HG02885 (cell line): ENCODE data around the gene DGKI.

ENCODE experiments used
- ATAC-seq: cut with Tn5 transposase; IDR thresholded peaks from one replicate; pipeline ENCODE4 v1.9.1; 2021; ENCODE audit warnings: mild to moderate bottlenecking; ENCODE audit not compliant: unreplicated experiment, poor library complexity

DGKI gene

GRCh38 chr7:137399827-137400823, 446.6 kb downstream of the DGKI start:
- no peak for ATAC-seq

GRCh38 chr7:137396051-137396450, 450.7 kb downstream of the DGKI start:
- no peak for ATAC-seq

GRCh38 chr7:137395420-137395819, 451.4 kb downstream of the DGKI start:
- ATAC-seq = no peak

- ATAC-seq = no peak
Measured at GRCh38 chr7:137393570-137393969, 453.2 kb downstream of the DGKI start.

- no peak for ATAC-seq
Measured at GRCh38 chr7:137390076-137390475, 456.7 kb downstream of the DGKI start.

GRCh38 chr7:137388916-137389315, 457.9 kb downstream of the DGKI start:
- no peak for ATAC-seq

- ATAC-seq = no peak
Measured at GRCh38 chr7:137386966-137387365, 459.8 kb downstream of the DGKI start.

- no peak for ATAC-seq
Measured at GRCh38 chr7:137381045-137381444, 465.7 kb downstream of the DGKI start.

- no peak for ATAC-seq
Measured at GRCh38 chr7:137373507-137373906, 473.3 kb downstream of the DGKI start.

GRCh38 chr7:137371616-137372015, 475.2 kb downstream of the DGKI start:
- ATAC-seq = no peak

GRCh38 chr7:137366995-137367394, 479.8 kb downstream of the DGKI start:
- ATAC-seq = no peak

GRCh38 chr7:137363683-137364082, 483.1 kb downstream of the DGKI start:
- ATAC-seq = no peak

GRCh38 chr7:137360087-137360679, 486.6 kb downstream of the DGKI start:
- no peak for ATAC-seq

GRCh38 chr7:137354961-137355360, 491.8 kb downstream of the DGKI start:
- ATAC-seq = no peak

- no peak for ATAC-seq
Measured at GRCh38 chr7:137354396-137354795, 492.4 kb downstream of the DGKI start.

GRCh38 chr7:137351941-137352340, 494.8 kb downstream of the DGKI start:
- no peak for ATAC-seq

GRCh38 chr7:137345799-137346449, 500.9 kb downstream of the DGKI start:
- ATAC-seq = no peak

- ATAC-seq = no peak
Measured at GRCh38 chr7:137343281-137343841, 503.4 kb downstream of the DGKI start, which contains the start of gene PTN. Gene PTN (minus strand): TSS chr7:137343733. CDS start chr7:137254973, 88,760 bp downstream.

- no peak for ATAC-seq
Measured at GRCh38 chr7:137342828-137343261, 503.9 kb downstream of the DGKI start.

GRCh38 chr7:137342265-137342664, 504.5 kb downstream of the DGKI start:
- no peak for ATAC-seq

GRCh38 chr7:137337902-137338301, 508.9 kb downstream of the DGKI start:
- ATAC-seq = no peak
